SK-N-SH (cell line): ENCODE data around the gene LHFPL6. TPM values are rescaled to one million over a fixed set of nuclear protein-coding genes. Genes with fewer than 3 reads are reported as not detected.

Source experiments
- CTCF ChIA-PET: fragments of 300-600, 350-600 bp; formaldehyde crosslinking; extraction: SDS; loops from one replicate; lab custom pipeline; 2021; lab: Yijun Ruan, JAX
- POLR2A ChIA-PET: fragments of 350-600 bp; sonication (Branson Sonifier 250); formaldehyde crosslinking; extraction: SDS; loops from one replicate; lab custom pipeline; 2020; ENCODE audit warnings: antibody characterized with exemption, inconsistent platforms; lab: Yijun Ruan, JAX
- DNase-seq: peaks from one replicate; pipeline ENCODE4 v3.0.0; 2012
- H2AFZ ChIP-seq: fragments of 200-600 bp; sonication (generic); 2 replicates; pipeline ENCODE4 v1.8.1; 2016; ENCODE audit warnings: antibody characterized with exemption, mild to moderate bottlenecking, low read depth
- H3F3A ChIP-seq: fragments of 200-600 bp; sonication (generic); replicated peaks from 2 replicates; pipeline ENCODE3; 2016; ENCODE audit warnings: antibody characterized with exemption, mild to moderate bottlenecking; ENCODE audit not compliant: insufficient read depth
- H3K27ac ChIP-seq, 2 experiments: fragments of 200-500 bp in 1 of 2; fragments of 200-600 bp in 1 of 2; sonication (Bioruptor generic) in 1 of 2; sonication (generic), shearing (Covaris generic) in 1 of 2; 2 replicates each; pipeline versions ENCODE4 v1.5.1 to v1.6.1; 2014 to 2016; ENCODE audit warnings: low read depth in 2 of 2, inconsistent platforms in 1 of 2, low read length in 1 of 2, mild to moderate bottlenecking in 1 of 2, mixed read lengths in 1 of 2
- H3K27me3 ChIP-seq: fragments of 200-600 bp; sonication (generic), shearing (Covaris generic); 2 replicates; pipeline ENCODE4 v1.6.1; 2016; ENCODE audit warnings: mixed run types; ENCODE audit not compliant: insufficient read depth
- H3K36me3 ChIP-seq, 2 experiments: fragments of 200-500 bp in 1 of 2; fragments of 200-600 bp in 1 of 2; sonication (Bioruptor generic) in 1 of 2; sonication (generic) in 1 of 2; replicated peaks in 1 of 2; 2 replicates each; pipeline versions ENCODE3 to v1.5.1; 2014 to 2016; ENCODE audit warnings: low read length in 1 of 2, mild to moderate bottlenecking in 1 of 2; ENCODE audit not compliant: insufficient read depth in 2 of 2, control insufficient read depth in 1 of 2
- H3K4me1 ChIP-seq, 2 experiments: fragments of 200-500 bp in 1 of 2; fragments of 200-600 bp in 1 of 2; sonication (Bioruptor generic) in 1 of 2; sonication (generic), shearing (Covaris generic) in 1 of 2; 2 replicates each; pipeline versions ENCODE4 v1.5.1 to v1.6.1; 2014 to 2016; ENCODE audit warnings: low read depth in 1 of 2, low read length in 1 of 2, mixed run types in 1 of 2; ENCODE audit not compliant: insufficient read depth in 2 of 2, control insufficient read depth in 1 of 2
- H3K4me2 ChIP-seq: fragments of 200-600 bp; sonication (generic), shearing (Covaris generic); 2 replicates; pipeline ENCODE4 v1.6.1; 2017; ENCODE audit warnings: mixed run types
- H3K4me3 ChIP-seq, 2 experiments: fragments of 200-500 bp in 1 of 2; fragments of 200-600 bp in 1 of 2; sonication (Bioruptor generic) in 1 of 2; sonication (generic), shearing (Covaris generic) in 1 of 2; 2 replicates each; pipeline versions ENCODE4 v1.5.1 to v1.8.1; 2014 to 2016; ENCODE audit warnings: low read depth in 2 of 2, inconsistent platforms in 1 of 2, low read length in 1 of 2, mild to moderate bottlenecking in 1 of 2, mixed read lengths in 1 of 2, moderate library complexity in 1 of 2
- H3K79me2 ChIP-seq: fragments of 200-600 bp; sonication (generic); 2 replicates; pipeline ENCODE4 v1.8.1; 2017; ENCODE audit warnings: mild to moderate bottlenecking; ENCODE audit not compliant: insufficient read depth
- H3K9ac ChIP-seq: fragments of 200-600 bp; sonication (generic); 2 replicates; pipeline ENCODE4 v1.6.1; 2017; ENCODE audit warnings: mixed run types
- H3K9me2 ChIP-seq: fragments of 200-600 bp; sonication (generic); 2 replicates; pipeline ENCODE4 v1.6.1; 2017; ENCODE audit warnings: mixed run types
- H3K9me3 ChIP-seq: fragments of 200-600 bp; sonication (generic); 2 replicates; pipeline ENCODE4 v1.6.1; 2017; ENCODE audit warnings: mixed run types, mild to moderate bottlenecking, moderate library complexity
- H4K20me1 ChIP-seq: fragments of 200-600 bp; sonication (generic); 2 replicates; pipeline ENCODE4 v1.6.1; 2017; ENCODE audit warnings: mild to moderate bottlenecking, mixed run types; ENCODE audit not compliant: insufficient read depth
- CHD2 ChIP-seq: fragments of 150-350 bp; IDR thresholded peaks from 2 replicates; pipeline ENCODE4 v1.6.1; 2018; ENCODE audit warnings: low read length; ENCODE audit not compliant: partially characterized antibody
- FOXM1 ChIP-seq: IDR thresholded peaks from 2 replicates; pipeline ENCODE4 v1.4.0; 2012; ENCODE audit warnings: low read depth, mild to moderate bottlenecking
- NFIC ChIP-seq: IDR thresholded peaks from 2 replicates; pipeline ENCODE4 v1.4.0; 2012; ENCODE audit warnings: borderline replicate concordance
- NRF1 ChIP-seq: IDR thresholded peaks from 2 replicates; pipeline ENCODE4 v1.6.1; 2012; ENCODE audit warnings: low read depth, mild to moderate bottlenecking, low read length
- RAD21 ChIP-seq: IDR thresholded peaks from 2 replicates; pipeline ENCODE4 v1.6.1; 2012; ENCODE audit warnings: mild to moderate bottlenecking, low read length
- SMC3 ChIP-seq: IDR thresholded peaks from 2 replicates; pipeline ENCODE4 v1.6.1; 2012; ENCODE audit warnings: low read depth, low read length, improper control_type of control experiment
- WGBS: methylation state at CpG from one replicate; pipeline ENCODE4 v1.1.6; 2017; ENCODE audit warnings: low lambda C conversion rate; 5-methylcytosine and 5-hydroxymethylcytosine counted together
- polyA plus RNA-seq, 3 experiments: library from polyadenylated mRNA; depleted of rRNA; stranded (reverse); fragments of >200 nt; gene quantifications; 2 replicates each; pipeline ENCODE4 v1.2.3, GENCODE V29; 2012

LHFPL6 gene
- polyA plus RNA-seq, 1 of the 3 experiments (the other 2 are of a cell fraction): 22.2 TPM

DNA sequence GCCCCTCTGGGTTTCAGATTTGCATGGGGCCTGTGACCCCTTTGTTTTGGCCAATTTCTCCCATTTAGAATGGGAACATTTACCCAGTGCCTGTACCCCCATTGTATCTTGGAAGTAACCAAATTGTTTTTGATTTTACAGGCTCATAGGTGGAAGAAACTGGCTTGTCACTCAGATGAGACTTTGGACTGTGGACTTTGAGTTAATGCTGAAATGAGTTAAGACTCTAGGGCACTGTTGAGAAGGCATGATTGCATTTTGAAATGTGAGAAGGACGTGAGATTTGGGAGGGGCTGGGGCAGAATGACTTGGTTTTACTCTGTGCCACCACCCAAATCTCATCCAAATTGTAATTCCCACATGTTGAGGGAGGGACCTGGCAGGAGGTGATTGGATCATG lies 306.0 kb downstream of the LHFPL6 start:
- H3K4me1 ChIP-seq: no peaks in the 10 kb centered on the region; a peak in 1 of 4 replicates
- no peaks in the 10 kb centered on the region for H3K27me3 ChIP-seq
- H3K9me2 ChIP-seq: no peaks in the 10 kb centered on the region
- H3K79me2 ChIP-seq: no peaks in the 10 kb centered on the region
- H3F3A ChIP-seq: no peaks in the 10 kb centered on the region
- no peak overlapping the region for H3K27ac ChIP-seq
- H3K4me2 ChIP-seq: no peak overlapping the region
- no peak overlapping the region for H3K4me3 ChIP-seq
- no peak overlapping the region for H2AFZ ChIP-seq
- WGBS: 7% methylated on average over 1 of the region's 1 CpG
- H4K20me1 ChIP-seq: no peaks in the 10 kb centered on the region
- TF ChIP-seq NRF1 (no peak), FOXM1 (no peak)
- ChIA-PET CTCF (no interaction called here), POLR2A (no interaction called here)
- H3K36me3 ChIP-seq: no peaks in the 10 kb centered on the region
- no peak for DNase-seq
- H3K9me3 ChIP-seq: no peaks in the 10 kb centered on the region
- H3K9ac ChIP-seq: no peak overlapping the region

DNA sequence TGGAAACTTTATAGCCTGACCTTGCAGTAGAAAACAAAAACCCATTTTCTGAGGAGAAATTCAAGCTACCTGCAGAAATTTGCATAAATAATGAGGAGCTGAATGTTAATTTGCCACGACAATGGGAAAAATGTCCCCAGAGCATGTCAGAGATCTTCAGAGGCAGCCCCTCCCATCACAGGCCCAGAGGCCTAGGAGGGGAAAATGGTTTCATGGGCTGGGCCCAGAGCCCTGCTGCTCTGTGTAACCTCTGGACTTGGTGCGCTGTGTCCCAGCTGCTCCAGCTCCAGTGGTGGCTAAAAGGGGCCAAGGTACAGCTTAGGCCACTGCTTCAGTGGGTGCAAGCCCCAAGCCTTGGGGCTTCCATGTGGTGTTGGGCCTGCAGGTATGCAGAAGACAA lies 306.8 kb downstream of the LHFPL6 start:
- Histone ChIP-seq H3F3A (no peaks in the 10 kb centered on the region), H3K4me1 (no peaks in the 10 kb centered on the region; a peak in 1 of 4 replicates), H3K79me2 (no peaks in the 10 kb centered on the region), H4K20me1 (no peaks in the 10 kb centered on the region), H3K9ac (no peak overlapping the region), H3K27me3 (no peaks in the 10 kb centered on the region), H3K4me3 (no peak overlapping the region), H3K9me2 (no peaks in the 10 kb centered on the region), H3K27ac (no peak overlapping the region), H2AFZ (no peak overlapping the region), H3K4me2 (no peak overlapping the region), H3K36me3 (no peaks in the 10 kb centered on the region), H3K9me3 (no peaks in the 10 kb centered on the region)
- POLR2A ChIA-PET: no interaction called here
- TF ChIP-seq NFIC (no peak), RAD21 (no peak), CHD2 (no peak), SMC3 (no peak)
- DNase-seq: no peak
- CTCF ChIA-PET: no interaction called here
- 29% methylated on average over 2 of the region's 2 CpGs for WGBS

Other genes with a start within 250 kb of the LHFPL6 start
- gene COG6, start 52.5 kb upstream of the LHFPL6 start, polyA plus RNA-seq (2012; rRNA removed): 13.1 and 16.9 TPM in 2 replicates